HUDEP-2 (cell line): ENCODE results near the gene SIK3.

Source experiments
- DNase-seq, 76 experiments: peaks; one replicate each; lab custom pipeline; 2025; ENCODE audit not compliant: unreplicated experiment in 76 of 76; lab: John Stamatoyannopoulos, UW

Gene SIK3

DNA sequence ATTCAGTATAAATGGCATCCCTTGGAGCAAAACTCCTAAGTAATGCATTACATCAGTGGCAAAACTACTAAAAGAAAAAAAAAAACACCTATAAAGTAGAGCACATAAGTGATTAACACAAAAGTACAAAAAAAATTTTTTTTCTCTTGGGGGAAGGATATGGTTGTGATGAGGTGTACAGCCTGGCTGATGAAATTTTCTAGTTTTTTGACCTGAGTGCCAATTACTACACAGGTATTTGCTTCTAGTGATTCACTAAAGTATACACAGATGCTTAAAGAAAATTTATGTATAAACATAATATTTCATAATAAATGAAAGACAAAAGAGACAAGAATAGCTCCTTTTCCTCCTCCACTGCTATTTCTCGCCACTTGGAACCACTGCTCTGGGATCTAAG, 189.0 kb downstream of the SIK3 start:
- no peak for DNase-seq

DNA sequence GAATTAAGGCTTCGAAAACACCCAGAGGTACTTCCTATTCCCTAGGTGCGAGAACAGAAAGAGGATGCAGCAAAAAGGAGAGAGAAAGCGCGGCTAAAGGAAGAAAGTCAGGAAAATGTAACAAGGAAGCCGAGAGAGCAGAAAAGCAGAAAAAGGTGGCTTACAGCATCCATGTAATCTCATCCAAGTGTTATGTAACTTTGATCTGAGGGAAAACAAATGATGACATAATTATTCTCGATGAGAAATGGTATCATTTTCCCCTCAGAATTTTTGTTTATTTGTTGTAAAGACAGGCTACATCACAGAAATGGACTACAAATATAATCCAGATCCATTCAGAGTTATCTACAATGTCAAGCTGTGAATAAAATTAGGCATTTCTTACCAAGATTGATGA, 191.7 kb downstream of the SIK3 start:
- DNase-seq, result no peak

DNA sequence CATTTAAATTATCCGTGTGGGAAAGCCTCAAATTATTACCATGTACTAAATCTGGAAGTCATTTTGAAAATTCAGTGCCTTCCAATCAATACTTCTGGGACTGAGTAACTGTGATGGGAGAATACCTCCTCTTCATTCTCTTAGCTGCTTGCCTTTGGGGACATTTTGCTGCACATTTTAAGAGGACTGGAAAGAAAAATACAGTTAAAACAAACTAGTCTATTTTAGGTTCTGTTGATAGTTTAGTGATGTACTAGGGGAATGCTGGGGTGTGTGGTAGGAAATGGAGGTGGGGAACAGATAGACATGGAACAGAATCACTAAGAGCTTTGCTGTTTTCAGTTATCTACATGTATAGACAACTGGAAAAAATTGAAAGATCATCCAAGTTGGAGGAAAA, 195.1 kb downstream of the SIK3 start:
- no peak for DNase-seq

DNA sequence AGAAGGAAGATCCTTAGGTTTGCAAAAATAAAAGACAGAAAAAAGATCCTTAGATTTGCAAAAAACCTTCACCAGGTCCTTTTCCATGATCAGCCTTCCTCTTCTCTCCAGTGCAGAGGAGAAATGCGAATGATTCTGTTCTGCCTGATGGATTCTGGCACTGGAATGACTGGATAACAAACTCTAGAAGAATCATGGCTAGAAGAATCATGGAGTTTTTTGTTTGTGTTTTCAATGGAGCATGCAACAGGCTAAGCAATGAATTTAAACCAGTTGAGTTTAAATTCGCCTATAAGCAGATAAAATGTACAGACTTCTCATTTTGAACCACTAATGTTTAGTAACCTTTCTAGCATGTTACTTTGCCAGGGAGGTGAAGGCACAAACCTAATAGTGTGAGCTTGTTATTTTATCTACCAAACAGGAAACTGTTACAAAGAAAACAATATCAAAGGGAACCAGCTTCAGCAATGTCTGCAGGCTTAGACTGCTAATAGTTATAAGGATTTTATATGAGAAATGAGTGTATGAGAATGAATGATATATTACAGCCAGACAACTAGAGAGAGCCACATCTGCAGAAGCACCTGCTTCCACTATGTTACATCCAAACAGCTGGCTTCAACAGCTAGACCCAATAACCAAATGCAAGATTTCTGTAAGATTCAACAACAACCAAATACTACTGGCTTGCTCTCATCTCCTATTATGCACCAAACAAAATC, 196.1 kb downstream of the SIK3 start:
- DNase-seq, result no peak

DNA sequence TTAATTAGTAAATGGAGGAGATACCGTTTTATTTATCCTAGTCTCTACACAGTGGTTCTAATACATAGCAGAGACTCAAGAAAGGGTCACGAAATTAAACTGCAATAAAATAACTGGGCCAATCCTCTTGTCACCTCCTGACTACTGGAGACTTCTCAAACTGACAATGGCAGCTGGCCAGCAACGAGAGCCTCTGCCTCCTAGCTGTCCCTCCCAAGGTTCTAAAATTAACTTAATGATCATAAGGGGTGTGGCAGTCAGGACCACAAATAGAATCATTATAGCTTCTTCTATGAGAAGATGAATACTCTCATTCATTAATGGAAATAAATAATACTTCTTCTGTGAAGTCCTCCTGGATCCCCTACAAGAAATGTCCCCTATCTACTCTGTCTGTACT, 197.0 kb downstream of the SIK3 start:
- peak in 33 of 76 experiments; percentile 1 to 55 (median 16) for DNase-seq

GRCh38 chr11:116896211-116896610, 202.0 kb downstream of the SIK3 start:
- DNase-seq, result no peak

DNA sequence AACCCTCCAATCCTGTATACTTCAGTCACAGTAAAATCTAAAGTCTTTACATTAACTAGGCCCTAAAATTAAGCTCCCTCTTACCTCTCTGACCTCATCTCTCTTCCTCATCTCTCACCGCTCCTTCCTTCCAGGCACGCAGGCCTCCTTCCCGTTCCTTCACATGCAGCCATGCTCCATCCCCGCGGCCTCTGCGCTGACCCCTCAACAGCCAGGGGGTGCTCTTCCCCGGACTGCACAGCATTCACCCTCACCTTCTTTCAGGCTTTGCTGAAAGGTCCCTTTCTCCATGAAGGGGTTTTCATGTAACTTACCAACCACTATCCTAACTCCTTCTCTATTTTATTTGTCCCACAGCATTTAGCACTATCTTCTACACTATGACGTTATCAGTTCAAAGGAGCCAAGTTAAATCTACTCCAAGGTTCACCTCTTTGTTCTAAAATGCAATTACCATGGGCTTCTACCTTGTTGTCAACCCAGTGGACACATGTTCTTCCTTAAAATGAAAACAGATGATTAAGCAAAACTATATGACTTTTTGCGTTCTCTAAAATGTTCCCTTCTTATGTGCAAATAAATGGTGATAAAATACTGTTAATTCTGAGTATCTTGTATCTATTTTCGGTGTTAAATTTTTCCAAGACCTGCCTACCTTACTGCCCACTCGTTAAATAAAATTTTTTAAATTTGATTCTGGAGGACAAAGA, 203.0 kb downstream of the SIK3 start:
- DNase-seq, result peak in 9 of 76 experiments; percentile 2 to 23 (median 7)

DNA sequence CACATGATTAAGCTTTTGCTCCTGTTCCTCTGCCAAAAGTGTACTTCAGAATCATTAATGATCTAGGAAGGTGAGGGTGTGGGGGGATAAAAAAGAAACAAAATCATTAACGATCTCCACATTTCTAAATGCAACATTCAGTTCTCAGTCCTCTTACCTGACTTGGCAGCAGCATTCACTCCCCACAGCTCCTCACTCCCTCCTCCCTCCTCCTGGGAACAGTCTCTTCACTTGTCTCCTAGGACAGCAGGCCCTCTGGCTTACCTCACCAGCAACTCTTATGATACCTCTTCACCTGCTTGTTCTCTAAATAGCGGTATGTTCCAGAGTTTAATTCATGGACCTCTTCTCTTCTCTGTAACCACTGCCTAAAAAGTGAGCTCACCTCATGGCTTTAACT, 204.3 kb downstream of the SIK3 start:
- DNase-seq, result no peak

DNA sequence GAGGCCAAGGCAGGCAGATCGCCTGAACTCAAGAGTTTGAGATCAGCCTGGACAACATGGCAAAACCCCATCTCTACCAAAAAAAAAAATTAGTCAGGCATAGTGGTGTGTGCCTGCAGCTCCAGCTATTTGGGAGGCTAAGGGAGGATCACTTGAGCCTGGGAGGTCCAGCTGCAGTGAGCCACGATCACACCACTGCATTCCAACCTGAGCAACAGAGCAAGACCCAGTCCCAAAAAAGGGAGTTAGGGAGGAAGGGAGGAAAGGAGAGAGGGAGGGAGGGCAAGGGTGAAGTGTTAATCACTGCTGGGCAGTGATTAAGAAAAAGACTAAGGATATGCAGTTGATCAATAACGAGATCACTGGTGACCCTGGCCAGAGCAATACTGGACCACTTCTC, 204.8 kb downstream of the SIK3 start:
- no peak for DNase-seq

DNA sequence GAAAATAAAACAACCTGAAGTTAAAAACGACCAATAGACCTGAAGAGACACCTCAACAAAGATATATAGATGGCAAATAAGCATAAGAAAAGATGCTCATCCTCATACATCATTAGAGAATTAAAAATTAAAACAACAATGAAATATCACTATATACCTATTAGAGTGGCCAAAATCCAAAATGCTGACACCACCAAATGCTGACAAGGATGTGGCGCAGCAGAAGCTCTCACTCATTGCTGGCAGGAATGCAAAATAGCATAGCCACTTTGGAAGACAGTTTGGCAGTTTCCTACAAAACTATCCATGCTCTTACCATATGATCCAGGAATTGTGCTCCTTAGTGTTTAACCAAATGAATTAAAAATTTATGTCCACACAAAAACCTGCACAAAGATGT, 205.9 kb downstream of the SIK3 start:
- DNase-seq, result no peak

GRCh38 chr11:116891746-116892145, 206.5 kb downstream of the SIK3 start:
- no peak for DNase-seq

DNA sequence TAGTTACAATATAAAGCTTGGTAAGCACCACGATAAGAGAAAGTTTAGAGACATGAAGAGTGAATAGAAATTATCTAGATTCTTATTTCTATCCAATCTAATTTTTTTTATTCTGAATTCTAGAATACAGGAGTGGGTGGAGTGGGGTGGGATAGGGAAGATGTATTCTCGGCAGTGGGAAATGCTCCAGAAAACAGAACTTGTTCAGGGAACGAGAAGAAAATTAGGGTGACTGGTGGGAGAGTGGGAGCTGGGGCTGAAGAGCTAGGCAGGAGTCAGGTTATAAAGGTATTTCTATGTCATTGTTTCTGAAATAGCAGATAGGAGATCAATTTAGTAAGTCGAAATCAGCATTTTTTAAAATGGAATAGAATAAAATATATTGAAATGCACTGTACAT, 207.6 kb downstream of the SIK3 start:
- no peak for DNase-seq

DNA sequence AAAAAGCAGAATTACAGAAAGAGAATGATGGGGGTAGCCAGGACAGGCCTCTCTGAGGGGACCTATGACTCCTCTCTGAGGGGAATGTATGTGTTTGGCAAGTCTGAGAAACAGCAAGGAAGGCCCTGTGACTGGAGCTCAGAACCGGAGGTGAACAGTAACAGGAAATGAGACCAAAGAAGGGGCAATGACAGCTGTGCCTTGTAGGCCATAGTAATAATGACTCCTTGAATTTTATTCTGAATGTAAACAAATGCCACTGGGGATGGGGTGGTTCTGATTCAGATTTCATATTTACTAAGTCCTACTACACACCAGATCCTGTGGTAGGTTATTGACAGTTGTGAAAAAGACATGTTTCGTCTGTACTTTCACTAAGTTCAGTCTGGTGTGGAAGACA, 208.0 kb downstream of the SIK3 start:
- DNase-seq, result no peak

- no peak for DNase-seq
These were observed 209.2 kb downstream of the SIK3 start for GRCh38 chr11:116888884-116889549.

DNA sequence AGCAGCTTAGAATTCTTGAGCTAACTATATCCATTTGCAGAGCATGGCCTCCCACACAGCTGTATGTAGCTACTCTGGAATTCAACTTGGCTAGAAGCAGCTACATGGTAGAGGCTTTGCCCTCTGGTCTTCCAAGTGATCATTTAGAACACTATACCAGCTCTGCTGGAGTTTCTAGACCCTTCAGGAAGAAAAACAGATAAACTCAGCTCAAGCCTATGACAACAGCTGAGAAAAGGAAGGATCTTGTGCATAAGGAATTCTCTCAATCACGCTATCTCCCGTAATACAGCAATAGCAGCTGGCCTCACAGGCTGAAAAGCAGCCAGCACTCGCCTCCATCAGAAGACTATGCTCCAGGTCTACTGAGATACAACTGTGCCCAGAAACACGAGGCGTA, 210.2 kb downstream of the SIK3 start:
- no peak for DNase-seq

- no peak for DNase-seq
These were observed 212.1 kb downstream of the SIK3 start for GRCh38 chr11:116885951-116886655.

DNA sequence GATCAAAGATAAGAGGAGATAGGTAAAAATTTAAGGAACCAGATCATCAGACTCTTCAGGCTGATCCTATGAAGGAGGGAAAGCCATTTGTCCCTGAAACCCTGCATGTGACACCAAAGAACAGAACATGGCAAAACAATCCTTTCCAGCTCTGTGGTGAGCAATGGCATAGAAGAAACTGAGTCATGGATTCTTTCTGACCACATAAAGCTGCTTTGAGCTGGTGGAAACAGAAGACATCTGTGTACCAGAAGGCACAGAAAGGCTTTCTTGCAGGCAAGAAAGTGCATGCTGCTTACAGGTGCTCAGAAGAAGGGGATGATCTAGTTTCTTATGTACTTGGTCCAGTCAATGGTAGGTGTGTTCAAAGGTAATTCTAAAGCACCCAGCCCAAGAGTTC, 215.8 kb downstream of the SIK3 start:
- no peak for DNase-seq

GRCh38 chr11:116881143-116881542, 217.1 kb downstream of the SIK3 start:
- DNase-seq, result no peak

DNA sequence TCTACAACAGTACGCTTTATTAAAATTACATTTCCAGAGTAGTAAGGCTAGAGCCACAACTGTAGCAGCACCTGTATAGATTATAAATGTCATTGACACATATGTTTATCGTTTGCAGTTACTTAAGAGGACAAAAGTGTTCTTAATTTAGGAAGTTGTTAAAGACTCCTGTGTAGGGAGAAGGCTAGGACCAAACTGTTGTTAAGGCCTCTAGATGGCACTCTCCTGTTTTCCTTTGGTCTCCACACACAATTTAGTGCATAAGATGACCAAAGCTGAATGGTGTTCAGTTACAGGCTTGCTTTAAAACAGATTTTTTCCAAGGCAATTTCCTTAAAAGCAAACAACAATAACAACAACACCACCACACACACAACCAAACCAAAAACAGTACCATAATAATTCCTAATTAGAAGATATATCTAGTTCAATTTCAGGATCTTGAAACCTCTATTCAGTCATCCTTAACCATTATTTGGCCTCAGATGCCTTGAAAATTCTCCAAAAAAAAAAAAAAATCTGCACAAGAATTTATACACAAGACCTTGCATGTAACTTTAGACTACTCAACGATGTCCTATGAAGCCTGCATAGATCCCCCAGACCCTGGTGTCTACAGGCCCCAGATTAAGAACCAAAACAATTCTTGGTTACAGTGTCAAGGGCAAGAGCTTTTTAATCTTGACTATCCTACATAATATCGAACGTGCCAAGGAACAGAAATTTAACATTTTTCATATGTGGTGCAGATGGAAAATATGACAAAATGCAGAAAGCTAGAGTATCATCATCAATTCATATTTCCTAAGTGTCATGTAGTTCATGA, 218.2 kb downstream of the SIK3 start:
- DNase-seq, result peak in 21 of 76 experiments; percentile 3 to 50 (median 27)

DNA sequence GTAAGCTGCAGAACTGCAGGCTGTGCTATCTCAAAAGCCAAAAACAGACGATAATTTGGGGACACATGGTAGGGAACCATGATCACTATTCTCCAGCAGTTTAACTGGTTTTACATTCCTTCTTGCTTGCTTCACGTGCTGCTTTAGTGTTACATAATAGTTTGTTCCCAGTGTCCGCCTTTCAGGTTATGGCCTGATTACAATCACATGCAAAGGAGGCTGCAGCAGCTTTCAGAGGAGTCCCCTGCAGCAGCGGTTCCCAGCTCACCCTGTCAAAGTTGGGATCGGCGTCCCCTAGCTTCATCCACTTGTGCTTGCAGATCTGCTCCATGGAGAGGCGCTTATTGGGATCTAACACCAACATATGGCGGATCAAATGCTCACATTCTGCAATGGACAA, 221.6 kb downstream of the SIK3 start:
- no peak for DNase-seq
